ENCODE results near the gene PTCD1.
"Not testable (repeated sequence)": the region's sequence is repeated elsewhere in the genome, so short reads cannot be mapped to it uniquely, and the experiment has no call there.

The PTCD1 gene

DNA sequence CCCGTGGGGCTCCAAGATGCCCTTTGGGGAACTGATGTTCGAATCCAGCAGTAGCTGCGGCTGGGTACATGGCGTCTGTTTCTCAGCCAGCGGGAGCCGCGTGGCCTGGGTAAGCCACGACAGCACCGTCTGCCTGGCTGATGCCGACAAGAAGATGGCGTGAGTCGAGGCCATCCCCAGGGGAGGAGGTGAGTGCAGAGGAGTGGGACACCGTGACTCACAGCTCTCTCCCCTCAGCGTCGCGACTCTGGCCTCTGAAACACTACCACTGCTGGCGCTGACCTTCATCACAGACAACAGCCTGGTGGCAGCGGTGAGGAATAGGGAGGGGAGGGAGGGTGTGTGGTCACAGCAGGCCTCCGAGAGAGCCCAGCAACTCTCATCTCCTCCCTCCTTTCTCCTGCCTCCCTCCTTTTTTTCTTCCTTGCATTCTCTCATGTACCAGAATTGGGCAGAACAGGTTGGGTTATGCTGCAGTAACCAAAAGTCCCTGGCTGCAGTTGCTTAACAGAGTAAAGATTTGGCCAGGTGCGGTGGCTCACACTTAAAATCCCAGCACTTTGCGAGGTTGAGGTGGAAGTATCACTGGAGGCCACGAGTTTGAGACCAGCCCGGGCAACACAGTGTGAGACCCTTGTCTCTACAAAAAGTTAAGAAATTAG lies 47.5 kb downstream of the PTCD1 start:
- DNase-seq (ENCODE audit: low read depth), result no peak
- no peak overlapping the region for H3K4me3 ChIP-seq (ENCODE audit: low read depth, low read length)
- TF ChIP-seq, protein P1, sequence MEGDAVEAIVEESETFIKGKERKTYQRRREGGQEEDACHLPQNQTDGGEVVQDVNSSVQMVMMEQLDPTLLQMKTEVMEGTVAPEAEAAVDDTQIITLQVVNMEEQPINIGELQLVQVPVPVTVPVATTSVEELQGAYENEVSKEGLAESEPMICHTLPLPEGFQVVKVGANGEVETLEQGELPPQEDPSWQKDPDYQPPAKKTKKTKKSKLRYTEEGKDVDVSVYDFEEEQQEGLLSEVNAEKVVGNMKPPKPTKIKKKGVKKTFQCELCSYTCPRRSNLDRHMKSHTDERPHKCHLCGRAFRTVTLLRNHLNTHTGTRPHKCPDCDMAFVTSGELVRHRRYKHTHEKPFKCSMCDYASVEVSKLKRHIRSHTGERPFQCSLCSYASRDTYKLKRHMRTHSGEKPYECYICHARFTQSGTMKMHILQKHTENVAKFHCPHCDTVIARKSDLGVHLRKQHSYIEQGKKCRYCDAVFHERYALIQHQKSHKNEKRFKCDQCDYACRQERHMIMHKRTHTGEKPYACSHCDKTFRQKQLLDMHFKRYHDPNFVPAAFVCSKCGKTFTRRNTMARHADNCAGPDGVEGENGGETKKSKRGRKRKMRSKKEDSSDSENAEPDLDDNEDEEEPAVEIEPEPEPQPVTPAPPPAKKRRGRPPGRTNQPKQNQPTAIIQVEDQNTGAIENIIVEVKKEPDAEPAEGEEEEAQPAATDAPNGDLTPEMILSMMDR (IDR thresholded peaks at IDR 0.05; ENCODE audit: insufficient read depth, low read depth, low read length, missing control alignments), result no peak

DNA sequence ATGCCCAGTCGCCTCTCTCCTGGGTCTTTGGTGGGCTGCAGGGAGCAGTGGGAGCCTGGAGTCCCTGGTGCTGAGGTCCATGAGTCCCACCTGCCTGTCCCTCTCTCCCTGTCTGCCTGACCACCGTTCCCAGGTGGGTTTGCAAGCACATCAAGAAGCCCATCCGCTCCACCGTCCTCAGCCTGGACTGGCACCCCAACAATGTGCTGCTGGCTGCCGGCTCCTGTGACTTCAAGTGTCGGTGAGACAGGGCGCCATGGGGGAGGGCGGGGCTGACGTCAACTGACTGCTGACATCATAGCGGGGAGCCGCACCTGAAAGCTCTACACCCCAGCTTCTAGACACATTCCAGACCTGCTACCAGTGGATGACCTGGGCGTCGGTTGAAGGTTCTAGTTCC lies 48.8 kb downstream of the PTCD1 start:
- TF ChIP-seq, protein P1 (IDR thresholded peaks at IDR 0.05; ENCODE audit: insufficient read depth, low read depth, low read length, missing control alignments), result no peak
- DNase-seq (ENCODE audit: low read depth), result no peak
- no peak overlapping the region for H3K4me3 ChIP-seq (ENCODE audit: low read depth, low read length)

DNA sequence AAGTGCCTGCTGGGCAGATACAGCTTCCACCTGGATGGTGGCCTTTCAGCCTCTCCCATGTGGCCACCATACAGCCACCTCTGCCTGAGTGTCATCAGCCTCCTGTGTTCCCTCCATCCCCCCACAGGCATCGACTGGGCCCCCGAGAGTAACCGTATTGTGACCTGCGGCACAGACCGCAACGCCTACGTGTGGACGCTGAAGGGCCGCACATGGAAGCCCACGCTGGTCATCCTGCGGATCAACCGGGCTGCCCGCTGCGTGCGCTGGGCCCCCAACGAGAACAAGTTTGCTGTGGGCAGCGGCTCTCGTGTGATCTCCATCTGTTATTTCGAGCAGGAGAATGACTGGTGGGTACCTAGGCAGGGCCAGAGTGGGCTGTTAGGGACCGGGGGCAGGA lies 50.7 kb downstream of the PTCD1 start:
- TF ChIP-seq, protein P1 (IDR thresholded peaks at IDR 0.05; ENCODE audit: insufficient read depth, low read depth, low read length, missing control alignments), result no peak
- no peak overlapping the region for H3K4me3 ChIP-seq (ENCODE audit: low read depth, low read length)
- no peak for DNase-seq (ENCODE audit: low read depth)

DNA sequence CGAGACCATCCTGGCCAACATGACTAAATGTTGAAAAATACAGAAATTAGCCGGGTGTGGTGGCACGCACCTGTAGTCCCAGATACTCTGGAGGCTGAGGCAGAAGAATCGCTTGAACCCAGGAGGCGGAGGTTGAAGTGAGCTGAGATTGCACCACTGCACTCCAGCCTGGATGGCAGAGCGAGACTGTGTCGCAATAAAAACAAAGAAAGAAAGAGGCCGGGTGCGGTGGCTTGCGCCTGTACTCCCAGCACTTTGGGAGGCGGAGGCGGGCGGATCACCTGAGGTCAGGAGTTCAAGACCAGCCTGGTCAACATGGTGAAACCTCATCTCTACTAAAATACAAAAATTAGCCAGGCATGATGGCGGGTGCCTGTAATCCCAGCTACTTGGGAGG lies 51.4 kb downstream of the PTCD1 start:
- not testable (repeated sequence) for DNase-seq (ENCODE audit: low read depth); H3K4me3 ChIP-seq (ENCODE audit: low read depth, low read length)

DNA sequence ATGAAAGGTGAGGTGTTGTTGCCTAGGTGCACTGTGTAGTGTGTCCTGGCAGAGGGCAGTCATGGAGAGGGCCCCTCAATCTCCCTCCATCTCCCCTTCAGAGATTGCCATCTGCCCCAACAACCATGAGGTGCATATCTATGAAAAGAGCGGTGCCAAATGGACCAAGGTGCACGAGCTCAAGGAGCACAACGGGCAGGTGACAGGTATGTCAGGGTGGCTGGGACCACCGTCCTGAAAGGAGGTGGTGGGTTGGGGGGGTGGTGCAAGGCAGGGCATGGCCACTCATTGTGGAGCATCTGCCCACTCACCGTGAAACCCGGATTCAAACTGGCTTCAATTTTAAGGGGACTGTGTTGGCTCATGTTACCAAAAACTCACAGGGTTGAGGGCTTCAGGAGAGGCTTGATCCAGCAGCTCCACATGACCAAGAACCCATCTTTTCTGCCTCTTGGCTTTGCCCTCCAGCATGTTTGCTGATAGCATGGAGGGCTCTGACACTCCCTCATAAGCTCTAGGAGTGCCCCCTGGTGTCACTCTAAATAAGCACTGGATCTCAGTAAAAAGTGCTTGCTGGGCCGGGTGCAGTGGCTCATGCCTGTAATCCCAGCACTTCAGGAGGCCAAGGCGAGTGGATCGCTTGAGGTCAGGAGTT lies 51.9 kb downstream of the PTCD1 start:
- H3K4me3 ChIP-seq (ENCODE audit: low read depth, low read length), result no peak overlapping the region
- TF ChIP-seq, protein P1 (IDR thresholded peaks at IDR 0.05; ENCODE audit: insufficient read depth, low read depth, low read length, missing control alignments), result peak; percentile 30
- peak; percentile 59 for DNase-seq (ENCODE audit: low read depth)

DNA sequence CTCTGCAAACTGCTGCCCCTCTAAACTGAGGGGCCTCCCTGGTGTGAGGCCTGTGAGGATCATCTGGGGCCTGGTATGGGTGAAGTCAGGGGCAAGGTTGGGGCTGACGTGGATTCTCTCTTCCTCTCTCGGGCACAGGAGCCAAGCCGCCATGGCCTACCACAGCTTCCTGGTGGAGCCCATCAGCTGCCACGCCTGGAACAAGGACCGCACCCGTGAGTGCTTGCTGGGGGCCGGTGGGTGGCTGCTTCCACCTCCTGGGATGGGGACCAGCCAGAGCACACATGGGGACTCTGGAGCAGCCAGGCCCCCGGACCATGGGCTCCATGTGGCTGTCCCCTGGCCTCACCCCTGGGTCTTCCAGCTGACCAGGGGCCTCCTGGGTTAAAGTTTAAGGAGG lies 53.0 kb downstream of the PTCD1 start:
- TF ChIP-seq, protein P1 (IDR thresholded peaks at IDR 0.05; ENCODE audit: insufficient read depth, low read depth, low read length, missing control alignments), result no peak
- no peak for DNase-seq (ENCODE audit: low read depth)
- no peak overlapping the region for H3K4me3 ChIP-seq (ENCODE audit: low read depth, low read length)

DNA sequence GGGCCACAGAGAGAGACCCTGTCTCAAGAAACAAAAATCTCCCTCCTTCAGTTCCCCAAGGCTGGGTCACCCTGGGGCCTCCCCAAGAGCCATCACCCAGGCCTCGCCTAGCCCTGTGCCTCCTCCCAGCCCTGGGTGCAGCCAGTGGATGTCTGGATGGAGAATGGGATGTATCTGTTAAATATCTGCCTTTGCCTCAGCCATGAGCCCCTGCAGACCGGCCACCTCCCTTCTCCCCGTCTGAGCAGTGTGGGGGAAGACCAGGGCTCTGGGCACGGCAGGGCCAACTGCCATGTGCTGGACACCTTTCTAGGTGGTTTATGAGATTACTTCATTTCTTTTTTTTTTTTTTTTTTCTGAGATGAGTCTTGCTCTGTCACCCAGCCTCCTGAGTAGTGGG lies 54.1 kb downstream of the PTCD1 start:
- TF ChIP-seq, protein P1 (IDR thresholded peaks at IDR 0.05; ENCODE audit: insufficient read depth, low read depth, low read length, missing control alignments), result no peak
- DNase-seq (ENCODE audit: low read depth), result no peak
- H3K4me3 ChIP-seq (ENCODE audit: low read depth, low read length), result no peak overlapping the region
